ENCODE results near the gene C11orf68.

- no peak for TF ChIP-seq POLR2A (IDR thresholded peaks at IDR 0.05; ENCODE audit: low read length)
- no peak for TF ChIP-seq GATA1 (IDR thresholded peaks at IDR 0.05; ENCODE audit: low read depth, low read length)
These were observed 40.0 kb upstream of the C11orf68 start for GRCh38 chr11:65958774-65959420.

Measured in erythroblast (primary cell).